WTC11 (cell line): ENCODE data around the gene SRPK3. TPM values are rescaled to one million over a fixed set of nuclear protein-coding genes. Genes with fewer than 3 reads are reported as not detected.

Experiments
- ATAC-seq: fragments of 200-7000 bp; cut with Tn5 transposase; 2 replicates; pipeline ENCODE4 v1.10.0; 2021; ENCODE audit warnings: mild to moderate bottlenecking, moderate library complexity
- CTCF ChIA-PET: fragments of 300-600 bp; sonication (Branson Sonifier 250); formaldehyde crosslinking; loops from one replicate; lab custom pipeline; 2021; ENCODE audit warnings: antibody characterized with exemption; lab: Charles Lee
- POLR2A ChIA-PET: fragments of 350-600 bp; sonication (Branson Sonifier 250); formaldehyde crosslinking; loops from one replicate; lab custom pipeline; 2021; ENCODE audit warnings: antibody characterized with exemption; lab: Charles Lee
- DNase-seq: peaks from one replicate; pipeline ENCODE4 v3.0.0; 2021; ENCODE audit warnings: low spot score
- H3K27ac Mint-ChIP-seq: 2 replicates; pipeline ENCODE4 v1.8.0; 2021; ENCODE audit warnings: mixed read lengths
- H3K27me3 Mint-ChIP-seq: 2 replicates; pipeline ENCODE4 v1.8.0; 2021; ENCODE audit warnings: low read depth, mild to moderate bottlenecking, moderate library complexity, mixed read lengths
- H3K36me3 Mint-ChIP-seq: 2 replicates; pipeline ENCODE4 v1.8.0; 2021; ENCODE audit warnings: mixed read lengths
- H3K4me1 Mint-ChIP-seq: 2 replicates; pipeline ENCODE4 v1.8.0; 2022; ENCODE audit warnings: mixed read lengths
- H3K4me3 Mint-ChIP-seq: 2 replicates; pipeline ENCODE4 v1.8.0; 2021; ENCODE audit warnings: mild to moderate bottlenecking, moderate library complexity, mixed read lengths
- H3K9me3 Mint-ChIP-seq: 2 replicates; pipeline ENCODE4 v1.8.0; 2021; ENCODE audit warnings: mixed read lengths
- ATF2 ChIP-seq: sonication (generic); formaldehyde crosslinking; IDR thresholded peaks from 2 replicates; pipeline ENCODE4 v1.8.1; 2022; ENCODE audit warnings: low read depth, missing genetic modification reagents, borderline replicate concordance
- ATF6 ChIP-seq: sonication (generic); formaldehyde crosslinking; IDR thresholded peaks from 2 replicates; pipeline ENCODE4 v1.8.1; 2023; ENCODE audit warnings: mild to moderate bottlenecking, missing genetic modification reagents
- CTCF ChIP-seq: fragments of 200-600 bp; IDR thresholded peaks from 2 replicates; pipeline ENCODE4 v1.8.0; 2022; ENCODE audit warnings: antibody characterized with exemption
- ERG ChIP-seq: fragments of 250-450 bp; sonication (Bioruptor Pico); IDR thresholded peaks from 2 replicates; pipeline ENCODE4 v1.8.0; 2021; ENCODE audit warnings: mild to moderate bottlenecking
- GTF2I ChIP-seq: fragments of 250-450 bp; sonication (Bioruptor Pico); conservative IDR thresholded peaks from 2 replicates; pipeline ENCODE4 v1.4.0; 2021; ENCODE audit warnings: mild to moderate bottlenecking
- IRF1 ChIP-seq: sonication (generic); formaldehyde crosslinking; IDR thresholded peaks from 2 replicates; pipeline ENCODE4 v1.8.0; 2023; ENCODE audit warnings: missing genetic modification reagents
- JAZF1 ChIP-seq: fragments of 250-450 bp; sonication (Bioruptor Pico); IDR thresholded peaks from 2 replicates; pipeline ENCODE4 v1.9.0; 2021; ENCODE audit warnings: moderate library complexity, mild to moderate bottlenecking, inconsistent platforms
- JUN ChIP-seq: sonication (generic); formaldehyde crosslinking; IDR thresholded peaks from 2 replicates; pipeline ENCODE4 v1.8.0; 2023; ENCODE audit warnings: mild to moderate bottlenecking, missing genetic modification reagents
- MAX ChIP-seq: sonication (generic); formaldehyde crosslinking; IDR thresholded peaks from 2 replicates; pipeline ENCODE4 v1.8.0; 2022; ENCODE audit warnings: mild to moderate bottlenecking, missing genetic modification reagents
- MLX ChIP-seq: sonication (generic); formaldehyde crosslinking; IDR thresholded peaks from 2 replicates; pipeline ENCODE4 v1.8.1; 2023; ENCODE audit warnings: mild to moderate bottlenecking, missing genetic modification reagents, moderate library complexity
- NFE2L1 ChIP-seq: sonication (generic); formaldehyde crosslinking; IDR thresholded peaks from 2 replicates; pipeline ENCODE4 v1.8.1; 2023; ENCODE audit warnings: missing genetic modification reagents
- NFYB ChIP-seq: sonication (generic); formaldehyde crosslinking; conservative IDR thresholded peaks from 2 replicates; pipeline ENCODE4 v1.8.0; 2022; ENCODE audit warnings: low read depth, missing genetic modification reagents
- NR2C2 ChIP-seq: sonication (generic); formaldehyde crosslinking; IDR thresholded peaks from 2 replicates; pipeline ENCODE4 v1.8.0; 2022; ENCODE audit warnings: mild to moderate bottlenecking, missing genetic modification reagents
- SMAD3 ChIP-seq: sonication (generic); formaldehyde crosslinking; IDR thresholded peaks from 2 replicates; pipeline ENCODE4 v1.8.0; 2022; ENCODE audit warnings: missing genetic modification reagents, mild to moderate bottlenecking, borderline replicate concordance
- TCF7 ChIP-seq: sonication (generic); formaldehyde crosslinking; IDR thresholded peaks from 2 replicates; pipeline ENCODE4 v1.8.0; 2022; ENCODE audit warnings: mild to moderate bottlenecking, low read depth, missing genetic modification reagents, moderate library complexity
- TEAD1 ChIP-seq: sonication (generic); formaldehyde crosslinking; IDR thresholded peaks from 2 replicates; pipeline ENCODE4 v1.8.0; 2022; ENCODE audit warnings: mild to moderate bottlenecking, missing genetic modification reagents
- TEAD4 ChIP-seq: sonication (generic); formaldehyde crosslinking; IDR thresholded peaks from 2 replicates; pipeline ENCODE4 v1.8.0; 2022; ENCODE audit warnings: mild to moderate bottlenecking, missing genetic modification reagents
- TP53 ChIP-seq: sonication (generic); formaldehyde crosslinking; IDR thresholded peaks from 2 replicates; pipeline ENCODE4 v1.8.1; 2023; ENCODE audit warnings: mild to moderate bottlenecking, missing genetic modification reagents
- ZNF232 ChIP-seq: sonication (generic); formaldehyde crosslinking; IDR thresholded peaks from 2 replicates; pipeline ENCODE4 v1.8.0; 2022; ENCODE audit warnings: mild to moderate bottlenecking, missing genetic modification reagents
- ZNF281 ChIP-seq: sonication (generic); formaldehyde crosslinking; IDR thresholded peaks from 2 replicates; pipeline ENCODE4 v1.8.0; 2023; ENCODE audit warnings: mild to moderate bottlenecking, missing genetic modification reagents
- ZNF423 ChIP-seq: fragments of 250-450 bp; sonication (Bioruptor Pico); IDR thresholded peaks from 2 replicates; pipeline ENCODE4 v2.1.2; 2022; ENCODE audit warnings: mild to moderate bottlenecking, moderate library complexity
- total RNA-seq: library from RNA; stranded (reverse); gene quantifications from 3 replicates; pipeline ENCODE4 v1.2.3, GENCODE V29; 2021

The SRPK3 gene
- total RNA-seq, 1 experiment from 2014 or later: not detected

DNA sequence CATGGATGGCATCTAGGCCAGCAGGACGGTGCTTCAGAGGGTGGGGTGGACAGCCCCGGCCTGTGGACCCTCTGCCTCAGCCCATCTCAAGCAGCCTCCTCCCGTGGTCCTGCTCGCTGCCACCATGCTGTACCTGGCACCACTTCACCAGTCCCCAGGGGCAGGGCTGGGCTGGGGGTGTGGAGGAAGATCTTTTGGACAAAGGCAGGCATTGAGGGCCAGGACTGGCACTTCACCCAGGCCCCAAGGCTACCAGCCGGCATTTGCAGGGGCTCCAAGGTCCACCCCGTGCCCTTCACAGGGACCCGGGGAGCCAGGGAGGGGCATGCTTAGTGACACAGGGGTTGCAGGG lies 16.1 kb upstream of the SRPK3 start:
- no peak for TF ChIP-seq SMAD3 (CRISPR knock-in tag)
- no peak for TF ChIP-seq IRF1 (CRISPR knock-in tag)
- no peak for TF ChIP-seq ZNF423 (CRISPR knock-in tag)
- TF ChIP-seq ATF6 (CRISPR knock-in tag): no peak
- TF ChIP-seq TCF7: no peak
- no peak for TF ChIP-seq TP53 (CRISPR knock-in tag)
- TF ChIP-seq ATF2 (CRISPR knock-in tag): no peak
- no peak for TF ChIP-seq GTF2I (CRISPR knock-in tag)
- TF ChIP-seq CTCF: no peak
- no peak for TF ChIP-seq NR2C2 (CRISPR knock-in tag)
- TF ChIP-seq ERG: no peak
- TF ChIP-seq TEAD1 (CRISPR knock-in tag): no peak
- TF ChIP-seq JAZF1 (CRISPR knock-in tag): no peak
- TF ChIP-seq ZNF232: no peak
- no peak for TF ChIP-seq TEAD4
- TF ChIP-seq, all 79 proteins: peak for 0
- CTCF ChIA-PET: no interaction called here

DNA sequence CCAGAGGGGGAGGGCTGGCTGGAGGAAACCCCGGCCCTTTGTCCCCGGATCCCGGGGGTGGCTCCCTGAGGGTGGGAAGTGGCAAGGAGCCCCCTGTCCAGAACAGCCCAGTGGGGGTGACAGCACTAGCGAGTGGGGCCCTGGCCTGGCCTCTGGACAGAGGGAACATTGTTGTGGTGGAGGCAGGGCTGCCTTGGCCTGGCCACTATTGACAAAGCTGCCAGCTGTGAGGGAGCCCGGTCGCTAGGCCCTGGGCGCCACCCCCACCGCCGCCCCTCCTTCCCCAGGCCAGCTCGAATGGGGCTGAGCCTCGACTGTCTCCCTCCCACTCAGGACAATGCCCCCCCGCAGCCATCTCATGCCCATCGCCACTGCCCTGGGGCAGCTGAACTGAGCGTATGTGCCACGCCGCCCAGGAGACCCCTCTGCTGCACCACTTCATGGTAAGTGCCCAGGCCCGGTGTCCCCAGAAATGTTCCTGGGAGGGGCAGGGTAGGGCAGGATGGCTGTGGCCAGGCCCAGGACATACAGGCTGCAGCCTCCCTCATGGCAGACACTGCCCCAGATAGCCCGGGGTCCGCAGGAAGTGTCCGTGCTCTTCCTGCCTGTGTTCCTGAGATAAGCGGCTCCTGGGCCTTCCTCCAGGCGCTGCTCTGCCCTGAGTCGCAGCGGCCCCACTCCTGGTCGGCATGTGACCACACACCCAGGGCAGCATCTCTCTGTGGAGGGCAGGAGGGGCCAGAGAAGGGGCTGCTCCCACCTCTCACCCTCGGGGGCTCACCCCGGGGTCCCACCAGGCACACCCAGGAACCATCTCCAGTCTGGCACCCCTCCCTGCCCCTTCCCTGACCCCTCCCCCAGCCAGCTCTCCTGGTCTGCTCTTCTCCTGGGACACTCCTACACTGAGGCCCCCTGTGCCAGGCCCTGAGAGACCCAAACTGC lies 15.4 kb upstream of the SRPK3 start:
- Mint-ChIP-seq H3K4me3 (no peak overlapping the region), H3K36me3 (no peaks in the 10 kb centered on the region), H3K27ac (no peak overlapping the region), H3K27me3 (no peaks in the 10 kb centered on the region), H3K4me1 (peaks cover 3% of the 10 kb centered on the region; the same call in 1 of the 2 replicates), H3K9me3 (no peaks in the 10 kb centered on the region)
- no peak for DNase-seq
- POLR2A ChIA-PET: no interaction called here
- CTCF ChIA-PET: interaction anchor here (1.2 to 3.6 kb wide), 4 partner anchors 39 to 182 kb away, joined by 4 to 14 read pairs (median 4); no protein-coding TSS in a partner anchor
- ATAC-seq: no peak
- TF ChIP-seq NFE2L1 (CRISPR knock-in tag) (no peak), NFYB (CRISPR knock-in tag) (no peak), JUN (no peak), MLX (CRISPR knock-in tag) (no peak), ZNF281 (CRISPR knock-in tag) (no peak), MAX (CRISPR knock-in tag) (no peak), NR2C2 (CRISPR knock-in tag) (no peak)

More for the DNA sequence above, 16.1 kb upstream of the SRPK3 start:
- ATAC-seq (no peak), DNase-seq (no peak)
- Mint-ChIP-seq H3K4me3 (no peak overlapping the region), H3K27me3 (no peaks in the 10 kb centered on the region), H3K9me3 (no peaks in the 10 kb centered on the region), H3K27ac (no peak overlapping the region), H3K4me1 (peaks cover 3% of the 10 kb centered on the region; the same call in 1 of the 2 replicates), H3K36me3 (no peaks in the 10 kb centered on the region)
- POLR2A ChIA-PET: no interaction called here
